H1 (cell line): ENCODE data around the gene CXCR3. TPM values are rescaled to one million over a fixed set of nuclear protein-coding genes. Genes with fewer than 3 reads are reported as not detected.

Experiments used
- CTCF ChIA-PET: fragments of 300-600 bp; sonication (Branson Sonifier 250); formaldehyde crosslinking; loops from one replicate; lab custom pipeline; 2021; ENCODE audit not compliant: partially characterized antibody; lab: Charles Lee
- POLR2A ChIA-PET: fragments of 300-600 bp; sonication (Branson Sonifier 250); formaldehyde crosslinking; loops from one replicate; lab custom pipeline; 2021; ENCODE audit warnings: inconsistent platforms; ENCODE audit not compliant: partially characterized antibody; lab: Charles Lee
- DNase-seq, 2 experiments: peaks; one replicate each; pipeline versions ENCODE4 v3.0.0 to v3.0.0-alpha.2; 2010 to 2022; ENCODE audit warnings: low spot score in 2 of 2, low read depth in 1 of 2, mixed read lengths in 1 of 2
- FAIRE-seq: peaks from 2 replicates; lab custom pipeline; 2011; peaks lifted over from hg19 to GRCh38; lab: Jason Lieb, UNC
- H2AFZ ChIP-seq: 2 replicates; pipeline ENCODE4 v1.8.1; 2012; ENCODE audit warnings: low read length, inconsistent platforms
- H2AK5ac ChIP-seq: 2 replicates; pipeline ENCODE4 v1.6.1; 2013; ENCODE audit warnings: low read depth, low read length
- H2BK120ac ChIP-seq: replicated peaks from 2 replicates; pipeline ENCODE3; 2013; ENCODE audit warnings: low read depth, low read length, inconsistent platforms
- H2BK12ac ChIP-seq: 2 replicates; pipeline ENCODE4 v1.6.1; 2013; ENCODE audit warnings: low read depth, low read length
- H2BK15ac ChIP-seq: 2 replicates; pipeline ENCODE4 v1.6.1; 2013; ENCODE audit warnings: low read length
- H2BK20ac ChIP-seq: 2 replicates; pipeline ENCODE4 v1.6.1; 2013; ENCODE audit warnings: low read length
- H2BK5ac ChIP-seq: 2 replicates; pipeline ENCODE4 v1.6.1; 2013; ENCODE audit warnings: low read depth, low read length
- H3K14ac ChIP-seq: 2 replicates; pipeline ENCODE4 v1.6.1; 2013; ENCODE audit warnings: inconsistent platforms; ENCODE audit not compliant: insufficient read length
- H3K18ac ChIP-seq: 2 replicates; pipeline ENCODE4 v1.6.1; 2013; ENCODE audit warnings: low read length; ENCODE audit errors: extremely low read depth
- H3K23ac ChIP-seq: 2 replicates; pipeline ENCODE4 v1.6.1; 2013; ENCODE audit warnings: inconsistent platforms; ENCODE audit not compliant: insufficient read length
- H3K23me2 ChIP-seq: 2 replicates; pipeline ENCODE4 v1.6.1; 2013; ENCODE audit warnings: low read depth, low read length
- H3K27ac ChIP-seq: 2 replicates; pipeline ENCODE4 v1.6.1; 2011; ENCODE audit warnings: low read depth, low read length, inconsistent platforms
- H3K27me3 ChIP-seq, 4 experiments: replicated peaks in 1 of 4; 1 replicate in 1 of 4; 2 replicates in 3 of 4; pipeline versions ENCODE4 v1.6.1 to v1.8.1; 2011 to 2013; ENCODE audit warnings: low read length in 3 of 4, mild to moderate bottlenecking in 3 of 4, inconsistent platforms in 2 of 4, mixed read lengths in 2 of 4, moderate library complexity in 1 of 4; ENCODE audit not compliant: control insufficient read depth in 3 of 4, insufficient read depth in 3 of 4; ENCODE audit errors: extremely low read depth in 1 of 4
- H3K36me3 ChIP-seq, 4 experiments: 2 replicates each; pipeline versions ENCODE4 v1.6.1 to v1.8.1; 2011 to 2013; ENCODE audit warnings: mild to moderate bottlenecking in 4 of 4, low read length in 3 of 4, moderate library complexity in 2 of 4, control low read depth in 1 of 4, inconsistent platforms in 1 of 4; ENCODE audit not compliant: insufficient read depth in 4 of 4, control insufficient read depth in 2 of 4
- H3K4ac ChIP-seq: replicated peaks from 2 replicates; pipeline ENCODE3; 2013; ENCODE audit warnings: low read length, low read depth, mixed read lengths, inconsistent platforms; ENCODE audit not compliant: insufficient read length
- H3K4me1 ChIP-seq, 4 experiments: replicated peaks in 1 of 4; 1 replicate in 1 of 4; 2 replicates in 3 of 4; pipeline versions ENCODE4 v1.6.1 to v1.8.1; 2011 to 2013; ENCODE audit warnings: low read length in 3 of 4, inconsistent platforms in 2 of 4, mixed read lengths in 1 of 4; ENCODE audit not compliant: insufficient read depth in 4 of 4, control insufficient read depth in 3 of 4
- H3K4me2 ChIP-seq, 2 experiments: 2 replicates each; pipeline versions ENCODE4 v1.6.1 to v1.8.1; 2011 to 2013; ENCODE audit warnings: low read depth in 2 of 2, low read length in 2 of 2, control low read depth in 1 of 2, inconsistent platforms in 1 of 2, mild to moderate bottlenecking in 1 of 2; ENCODE audit not compliant: insufficient read depth in 1 of 2
- H3K4me3 ChIP-seq, 4 experiments: fragments of 200-600, 300-600 bp in 1 of 4; sonication (generic), shearing (Covaris generic), sonication (Bioruptor Twin) in 1 of 4; 2 replicates each; pipeline versions ENCODE4 v1.5.1 to v1.8.1; 2011 to 2016; ENCODE audit warnings: low read length in 4 of 4, low read depth in 3 of 4, control low read depth in 2 of 4, inconsistent platforms in 2 of 4, mild to moderate bottlenecking in 2 of 4, mixed read lengths in 1 of 4, moderate library complexity in 1 of 4; ENCODE audit not compliant: insufficient read depth in 2 of 4; ENCODE audit errors: extremely low read depth in 1 of 4
- H3K56ac ChIP-seq: replicated peaks from 2 replicates; pipeline ENCODE3; 2013; ENCODE audit warnings: low read depth, mild to moderate bottlenecking, mixed read lengths, low read length, inconsistent platforms; ENCODE audit not compliant: insufficient read length
- H3K79me1 ChIP-seq: 2 replicates; pipeline ENCODE4 v1.6.1; 2013; ENCODE audit warnings: low read depth, low read length, control low read depth
- H3K79me2 ChIP-seq, 2 experiments: 2 replicates each; pipeline versions ENCODE4 v1.6.1 to v1.8.1; 2012 to 2013; ENCODE audit warnings: low read length in 2 of 2, mild to moderate bottlenecking in 2 of 2, inconsistent platforms in 1 of 2; ENCODE audit not compliant: insufficient read depth in 2 of 2, control insufficient read depth in 1 of 2
- H3K9ac ChIP-seq, 4 experiments: replicated peaks in 1 of 4; 1 replicate in 1 of 4; 2 replicates in 3 of 4; pipeline versions ENCODE4 v1.6.1 to v1.8.1; 2011 to 2013; ENCODE audit warnings: low read depth in 3 of 4, low read length in 3 of 4, control low read depth in 2 of 4, mild to moderate bottlenecking in 2 of 4, moderate library complexity in 2 of 4, inconsistent platforms in 1 of 4; ENCODE audit errors: extremely low read depth in 1 of 4
- H3K9me3 ChIP-seq, 2 experiments: 2 replicates each; pipeline versions ENCODE4 v1.6.1 to v1.8.1; 2012 to 2013; ENCODE audit warnings: mild to moderate bottlenecking in 2 of 2, moderate library complexity in 2 of 2, control low read depth in 1 of 2, inconsistent platforms in 1 of 2, low read depth in 1 of 2, low read length in 1 of 2, mixed read lengths in 1 of 2; ENCODE audit not compliant: insufficient read depth in 2 of 2
- H4K20me1 ChIP-seq, 2 experiments: replicated peaks in 1 of 2; 2 replicates each; pipeline versions ENCODE3 to v1.8.1; 2011 to 2013; ENCODE audit warnings: inconsistent platforms in 2 of 2, low read length in 2 of 2, mild to moderate bottlenecking in 1 of 2; ENCODE audit not compliant: insufficient read depth in 2 of 2, control insufficient read depth in 1 of 2
- H4K5ac ChIP-seq: 2 replicates; pipeline ENCODE4 v1.6.1; 2013; ENCODE audit warnings: low read length, low read depth, mixed read lengths, inconsistent platforms; ENCODE audit not compliant: insufficient read length
- H4K8ac ChIP-seq: 2 replicates; pipeline ENCODE4 v1.8.0; 2013; ENCODE audit warnings: mild to moderate bottlenecking, moderate library complexity, low read length, inconsistent platforms; ENCODE audit not compliant: insufficient read depth; ENCODE audit errors: extremely low read depth
- H4K91ac ChIP-seq: replicated peaks from 2 replicates; pipeline ENCODE3; 2013; ENCODE audit warnings: low read length, mixed read lengths, inconsistent platforms; ENCODE audit not compliant: insufficient read length
- BRCA1 ChIP-seq: IDR thresholded peaks from 2 replicates; pipeline ENCODE4 v1.6.1; 2012; ENCODE audit warnings: low read depth, low read length, improper control_type of control experiment
- CHD2 ChIP-seq: IDR thresholded peaks from 2 replicates; pipeline ENCODE4 v1.6.1; 2012; ENCODE audit warnings: low read length, improper control_type of control experiment
- EP300 ChIP-seq, 2 experiments: IDR thresholded peaks; 1 replicate in 1 of 2; 2 replicates in 1 of 2; pipeline ENCODE4 v1.6.1; 2011 to 2012; ENCODE audit warnings: low read depth in 2 of 2, low read length in 2 of 2, mild to moderate bottlenecking in 2 of 2, borderline replicate concordance in 1 of 2, inconsistent platforms in 1 of 2, moderate library complexity in 1 of 2
- KDM1A ChIP-seq: fragments of 200-600, 300-600 bp; sonication (generic); IDR thresholded peaks from 2 replicates; pipeline ENCODE4 v1.7.1; 2016; ENCODE audit warnings: mild to moderate bottlenecking, low read length, borderline replicate concordance
- MAX ChIP-seq: IDR thresholded peaks from 2 replicates; pipeline ENCODE4 v1.6.1; 2012; ENCODE audit warnings: inconsistent platforms
- NANOG ChIP-seq: IDR thresholded peaks from 2 replicates; pipeline ENCODE4 v1.6.1; 2011; ENCODE audit warnings: low read length, low read depth, mild to moderate bottlenecking, inconsistent platforms; ENCODE audit not compliant: insufficient read depth, poor library complexity, severe bottlenecking
- PHF8 ChIP-seq: fragments of 200-600 bp; sonication (generic); conservative IDR thresholded peaks from 2 replicates; pipeline ENCODE4 v1.7.1; 2012; ENCODE audit warnings: low read depth, mild to moderate bottlenecking, inconsistent platforms, low read length, moderate library complexity
- POLR2A ChIP-seq, 2 experiments: IDR thresholded peaks; 1 replicate in 1 of 2; 2 replicates in 1 of 2; pipeline ENCODE4 v1.6.1; 2011; ENCODE audit warnings: low read depth in 2 of 2, low read length in 2 of 2, mild to moderate bottlenecking in 2 of 2; ENCODE audit errors: control extremely low read depth in 1 of 2
- POLR2AphosphoS5 ChIP-seq: IDR thresholded peaks from 2 replicates; pipeline ENCODE4 v1.6.1; 2011; ENCODE audit warnings: low read depth, low read length
- POU5F1 ChIP-seq: IDR thresholded peaks from 2 replicates; pipeline ENCODE4 v1.6.1; 2011; ENCODE audit warnings: low read depth, mild to moderate bottlenecking, low read length, moderate library complexity
- RAD21 ChIP-seq, 2 experiments: IDR thresholded peaks in 1 of 2; conservative IDR thresholded peaks in 1 of 2; 2 replicates each; pipeline ENCODE4 v1.6.1; 2011; ENCODE audit warnings: low read depth in 2 of 2, low read length in 2 of 2, improper control_type of control experiment in 1 of 2, inconsistent platforms in 1 of 2, mild to moderate bottlenecking in 1 of 2, moderate library complexity in 1 of 2
- SAP30 ChIP-seq: fragments of 300-600 bp; sonication (generic); IDR thresholded peaks from 2 replicates; pipeline ENCODE4 v1.7.1; 2012; ENCODE audit warnings: low read length, moderate library complexity, mild to moderate bottlenecking, inconsistent platforms; ENCODE audit not compliant: insufficient read depth, insufficient replicate concordance
- WGBS, 2 experiments: shearing (Covaris generic) in 1 of 2; methylation state at CpG; one replicate each; pipeline versions ENCODE4 v1.1.6 to v1.1.7; 2013 to 2015; ENCODE audit warnings: low lambda C conversion rate in 2 of 2, mixed read lengths in 2 of 2, inconsistent platforms in 1 of 2, low coverage in 1 of 2, missing lambda C conversion rate in 1 of 2; ENCODE audit not compliant: insufficient replicate concordance in 2 of 2, insufficient coverage in 1 of 2, insufficient read length in 1 of 2; ENCODE audit errors: extremely low coverage in 1 of 2, missing lambda C conversion rate in 1 of 2; 5-methylcytosine and 5-hydroxymethylcytosine counted together
- polyA plus RNA-seq, 7 experiments: library from polyadenylated mRNA; depleted of rRNA in 3 of 7; stranded (reverse) in 5 of 7; unstranded in 2 of 7; fragments of >200 nt in 5 of 7; fragments of 200-250 nt in 2 of 7; gene quantifications; 1 replicate in 5 of 7; 2 replicates in 1 of 7; 4 replicates in 1 of 7; pipeline versions ENCODE4 v1.2.1 to v1.2.3, GENCODE V29; 2011 to 2013; ENCODE audit warnings: missing spikeins in 2 of 7, mixed read lengths in 2 of 7
- total RNA-seq: library from RNA; stranded (reverse); fragmentation: NEBNext Ultra II Directional; extraction: Animal tissue kit (Norgen Biotek cat#: 25700); gene quantifications from 2 replicates; pipeline ENCODE4 v1.2.1, GENCODE V29; 2021

Gene CXCR3
- total and polyA plus RNA-seq, 2 of the 8 experiments (the other 6 are each of a cell fraction or from before 2014, with no cell fraction given): not detected

- no peaks in the 10 kb centered on the region for H3K79me2 ChIP-seq
- no peak for DNase-seq
- H3K9ac ChIP-seq: no peak overlapping the region
- POLR2A ChIA-PET: interaction anchor here (1.2 kb wide), 1 partner anchor 76 kb away, joined by 5 read pairs; the partner anchor contains the start of gene OGT
- H2AFZ ChIP-seq: no peak overlapping the region
- no peak overlapping the region for H2BK15ac ChIP-seq
- H4K91ac ChIP-seq: no peak overlapping the region
- no peak overlapping the region for H2AK5ac ChIP-seq
- H2BK12ac ChIP-seq: no peak overlapping the region
- no peak overlapping the region for H2BK20ac ChIP-seq
- no peak overlapping the region for H3K27ac ChIP-seq
- H3K23me2 ChIP-seq: no peaks in the 10 kb centered on the region
- no peak overlapping the region for H3K4me2 ChIP-seq
- no peak overlapping the region for H3K23ac ChIP-seq
- FAIRE-seq: no peak
- no peaks in the 10 kb centered on the region for H3K27me3 ChIP-seq
- 94% methylated on average over 3 of the region's 3 CpGs; no CpG with 5 or more reads in 1 of the 2 experiments for WGBS, 2 experiments
- CTCF ChIA-PET: interaction anchor here (1.3 kb wide), 1 partner anchor 43 kb away, joined by 4 read pairs; no protein-coding TSS in a partner anchor
- H2BK5ac ChIP-seq: no peak overlapping the region
- H3K4me3 ChIP-seq: no peak overlapping the region
- H4K20me1 ChIP-seq: no peaks in the 10 kb centered on the region
- no peak overlapping the region for H3K14ac ChIP-seq
- no peak overlapping the region for H4K5ac ChIP-seq
- no peaks in the 10 kb centered on the region for H3K4me1 ChIP-seq
- no peaks in the 10 kb centered on the region for H3K79me1 ChIP-seq
- peaks cover 0 to 12% (median 3%) of the 10 kb centered on the region in 4 experiments; a peak in 3 of 8 replicates for H3K36me3 ChIP-seq
- no peak overlapping the region for H4K8ac ChIP-seq
- H3K9me3 ChIP-seq: no peaks in the 10 kb centered on the region
- no peak overlapping the region for H3K56ac ChIP-seq
- H3K4ac ChIP-seq: no peak overlapping the region
- no peak overlapping the region for H2BK120ac ChIP-seq
- no peak overlapping the region for H3K18ac ChIP-seq
- TF ChIP-seq POLR2AphosphoS5: no peak
- no peak for TF ChIP-seq RAD21 (IDR thresholded peaks at IDR 0.05 in 1 of 2, conservative IDR thresholded peaks at IDR 0.05 in 1 of 2; ENCODE audit: low read depth in 2 of 2, low read length in 2 of 2)
- no peak for TF ChIP-seq SAP30
- TF ChIP-seq NANOG: no peak
- no peak for TF ChIP-seq KDM1A
- no peak for TF ChIP-seq BRCA1
- no peak for TF ChIP-seq EP300 (IDR thresholded peaks at IDR 0.05; ENCODE audit: borderline replicate concordance in 1 of 2, low read depth in 2 of 2, low read length in 2 of 2)
- no peak for TF ChIP-seq MAX
- no peak for TF ChIP-seq POU5F1
- TF ChIP-seq PHF8: no peak
- no peak for TF ChIP-seq POLR2A (IDR thresholded peaks at IDR 0.05; ENCODE audit: control extremely low read depth in 1 of 2, low read depth in 2 of 2, low read length in 2 of 2)
- no peak for TF ChIP-seq CHD2
Observed at GRCh38 chrX:71609095-71609750, 9.1 kb downstream of the CXCR3 start.
